MM.1S (cell line): ENCODE data around the gene CACNB4.

Experiments used
- EZH2 ChIP-seq: fragments of 300-600 bp; sonication (generic); optimal IDR thresholded peaks from 2 replicates; pipeline ENCODE3; 2017; ENCODE audit warnings: low read depth, mild to moderate bottlenecking, antibody characterized with exemption, low read length, mixed read lengths
- EZH2phosphoT487 ChIP-seq: fragments of 300-600 bp; sonication (generic); IDR thresholded peaks from 2 replicates; pipeline ENCODE4 v1.6.1; 2018; ENCODE audit warnings: antibody characterized with exemption, low read length
- TF ChIP-seq, protein P1 (sequence below): fragments of 300-600 bp; sonication (generic); IDR thresholded peaks from 2 replicates; pipeline ENCODE4 v1.5.1; 2016; ENCODE audit warnings: antibody characterized with exemption, low read length, mixed read lengths

DNA sequence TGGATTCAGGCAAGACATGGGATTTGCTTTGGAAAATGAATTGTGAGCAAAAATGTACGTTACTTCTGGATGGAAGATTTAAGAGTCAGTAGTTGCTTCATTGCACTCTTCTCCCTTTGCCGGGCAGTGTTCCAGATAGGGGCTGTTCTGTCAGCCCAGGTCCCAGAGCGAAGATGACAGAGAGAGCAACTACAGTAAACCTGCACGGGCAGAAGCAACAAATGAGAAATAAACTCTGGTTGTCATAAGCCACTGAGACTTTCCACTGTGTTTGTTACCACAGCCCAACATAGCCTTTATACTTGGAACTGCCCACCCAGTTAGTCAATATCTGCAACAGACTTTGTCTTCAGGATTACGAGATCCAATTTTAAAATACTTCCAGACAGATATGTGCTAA lies 83.3 kb downstream of the CACNB4 start:
- TF ChIP-seq, protein P1, sequence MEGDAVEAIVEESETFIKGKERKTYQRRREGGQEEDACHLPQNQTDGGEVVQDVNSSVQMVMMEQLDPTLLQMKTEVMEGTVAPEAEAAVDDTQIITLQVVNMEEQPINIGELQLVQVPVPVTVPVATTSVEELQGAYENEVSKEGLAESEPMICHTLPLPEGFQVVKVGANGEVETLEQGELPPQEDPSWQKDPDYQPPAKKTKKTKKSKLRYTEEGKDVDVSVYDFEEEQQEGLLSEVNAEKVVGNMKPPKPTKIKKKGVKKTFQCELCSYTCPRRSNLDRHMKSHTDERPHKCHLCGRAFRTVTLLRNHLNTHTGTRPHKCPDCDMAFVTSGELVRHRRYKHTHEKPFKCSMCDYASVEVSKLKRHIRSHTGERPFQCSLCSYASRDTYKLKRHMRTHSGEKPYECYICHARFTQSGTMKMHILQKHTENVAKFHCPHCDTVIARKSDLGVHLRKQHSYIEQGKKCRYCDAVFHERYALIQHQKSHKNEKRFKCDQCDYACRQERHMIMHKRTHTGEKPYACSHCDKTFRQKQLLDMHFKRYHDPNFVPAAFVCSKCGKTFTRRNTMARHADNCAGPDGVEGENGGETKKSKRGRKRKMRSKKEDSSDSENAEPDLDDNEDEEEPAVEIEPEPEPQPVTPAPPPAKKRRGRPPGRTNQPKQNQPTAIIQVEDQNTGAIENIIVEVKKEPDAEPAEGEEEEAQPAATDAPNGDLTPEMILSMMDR, result no peak
- TF ChIP-seq EZH2 (no peak), EZH2phosphoT487 (no peak)
